SK-N-SH (cell line): ENCODE measurements around the gene PLA2G5. TPM values are rescaled to one million over a fixed set of nuclear protein-coding genes. Genes with fewer than 3 reads are reported as not detected.

ENCODE experiments used
- CTCF ChIA-PET: fragments of 300-600, 350-600 bp; formaldehyde crosslinking; extraction: SDS; loops from one replicate; lab custom pipeline; 2021; lab: Yijun Ruan, JAX
- POLR2A ChIA-PET: fragments of 350-600 bp; sonication (Branson Sonifier 250); formaldehyde crosslinking; extraction: SDS; loops from one replicate; lab custom pipeline; 2020; ENCODE audit warnings: antibody characterized with exemption, inconsistent platforms; lab: Yijun Ruan, JAX
- DNase-seq: peaks from one replicate; pipeline ENCODE4 v3.0.0; 2012
- H2AFZ ChIP-seq: fragments of 200-600 bp; sonication (generic); 2 replicates; pipeline ENCODE4 v1.8.1; 2016; ENCODE audit warnings: antibody characterized with exemption, mild to moderate bottlenecking, low read depth
- H3F3A ChIP-seq: fragments of 200-600 bp; sonication (generic); replicated peaks from 2 replicates; pipeline ENCODE3; 2016; ENCODE audit warnings: antibody characterized with exemption, mild to moderate bottlenecking; ENCODE audit not compliant: insufficient read depth
- H3K27ac ChIP-seq, 2 experiments: fragments of 200-500 bp in 1 of 2; fragments of 200-600 bp in 1 of 2; sonication (Bioruptor generic) in 1 of 2; sonication (generic), shearing (Covaris generic) in 1 of 2; 2 replicates each; pipeline versions ENCODE4 v1.5.1 to v1.6.1; 2014 to 2016; ENCODE audit warnings: low read depth in 2 of 2, inconsistent platforms in 1 of 2, low read length in 1 of 2, mild to moderate bottlenecking in 1 of 2, mixed read lengths in 1 of 2
- H3K27me3 ChIP-seq: fragments of 200-600 bp; sonication (generic), shearing (Covaris generic); 2 replicates; pipeline ENCODE4 v1.6.1; 2016; ENCODE audit warnings: mixed run types; ENCODE audit not compliant: insufficient read depth
- H3K36me3 ChIP-seq, 2 experiments: fragments of 200-500 bp in 1 of 2; fragments of 200-600 bp in 1 of 2; sonication (Bioruptor generic) in 1 of 2; sonication (generic) in 1 of 2; replicated peaks in 1 of 2; 2 replicates each; pipeline versions ENCODE3 to v1.5.1; 2014 to 2016; ENCODE audit warnings: low read length in 1 of 2, mild to moderate bottlenecking in 1 of 2; ENCODE audit not compliant: insufficient read depth in 2 of 2, control insufficient read depth in 1 of 2
- H3K4me1 ChIP-seq, 2 experiments: fragments of 200-500 bp in 1 of 2; fragments of 200-600 bp in 1 of 2; sonication (Bioruptor generic) in 1 of 2; sonication (generic), shearing (Covaris generic) in 1 of 2; 2 replicates each; pipeline versions ENCODE4 v1.5.1 to v1.6.1; 2014 to 2016; ENCODE audit warnings: low read depth in 1 of 2, low read length in 1 of 2, mixed run types in 1 of 2; ENCODE audit not compliant: insufficient read depth in 2 of 2, control insufficient read depth in 1 of 2
- H3K4me2 ChIP-seq: fragments of 200-600 bp; sonication (generic), shearing (Covaris generic); 2 replicates; pipeline ENCODE4 v1.6.1; 2017; ENCODE audit warnings: mixed run types
- H3K4me3 ChIP-seq, 2 experiments: fragments of 200-500 bp in 1 of 2; fragments of 200-600 bp in 1 of 2; sonication (Bioruptor generic) in 1 of 2; sonication (generic), shearing (Covaris generic) in 1 of 2; 2 replicates each; pipeline versions ENCODE4 v1.5.1 to v1.8.1; 2014 to 2016; ENCODE audit warnings: low read depth in 2 of 2, inconsistent platforms in 1 of 2, low read length in 1 of 2, mild to moderate bottlenecking in 1 of 2, mixed read lengths in 1 of 2, moderate library complexity in 1 of 2
- H3K79me2 ChIP-seq: fragments of 200-600 bp; sonication (generic); 2 replicates; pipeline ENCODE4 v1.8.1; 2017; ENCODE audit warnings: mild to moderate bottlenecking; ENCODE audit not compliant: insufficient read depth
- H3K9ac ChIP-seq: fragments of 200-600 bp; sonication (generic); 2 replicates; pipeline ENCODE4 v1.6.1; 2017; ENCODE audit warnings: mixed run types
- H3K9me2 ChIP-seq: fragments of 200-600 bp; sonication (generic); 2 replicates; pipeline ENCODE4 v1.6.1; 2017; ENCODE audit warnings: mixed run types
- H3K9me3 ChIP-seq: fragments of 200-600 bp; sonication (generic); 2 replicates; pipeline ENCODE4 v1.6.1; 2017; ENCODE audit warnings: mixed run types, mild to moderate bottlenecking, moderate library complexity
- H4K20me1 ChIP-seq: fragments of 200-600 bp; sonication (generic); 2 replicates; pipeline ENCODE4 v1.6.1; 2017; ENCODE audit warnings: mild to moderate bottlenecking, mixed run types; ENCODE audit not compliant: insufficient read depth
- CHD2 ChIP-seq: fragments of 150-350 bp; IDR thresholded peaks from 2 replicates; pipeline ENCODE4 v1.6.1; 2018; ENCODE audit warnings: low read length; ENCODE audit not compliant: partially characterized antibody
- EZH2phosphoT487 ChIP-seq: fragments of 200-600 bp; sonication (generic); IDR thresholded peaks from 2 replicates; pipeline ENCODE4 v1.6.1; 2017; ENCODE audit warnings: low read depth, mixed run types, mild to moderate bottlenecking, antibody characterized with exemption, moderate library complexity, borderline replicate concordance
- FOXJ3 ChIP-seq: sonication (generic); formaldehyde crosslinking; IDR thresholded peaks from 2 replicates; pipeline ENCODE4 v1.5.1; 2020; ENCODE audit warnings: mild to moderate bottlenecking, missing genetic modification reagents
- FOXM1 ChIP-seq: IDR thresholded peaks from 2 replicates; pipeline ENCODE4 v1.4.0; 2012; ENCODE audit warnings: low read depth, mild to moderate bottlenecking
- GATA2 ChIP-seq: sonication (generic); formaldehyde crosslinking; IDR thresholded peaks from 2 replicates; pipeline ENCODE4 v1.5.0; 2020; ENCODE audit warnings: mild to moderate bottlenecking, missing genetic modification reagents
- IRF3 ChIP-seq: fragments of 150-350 bp; IDR thresholded peaks from 2 replicates; pipeline ENCODE4 v1.6.1; 2016; ENCODE audit warnings: mild to moderate bottlenecking, low read depth, low read length
- MXI1 ChIP-seq: IDR thresholded peaks from 2 replicates; pipeline ENCODE4 v1.6.1; 2012; ENCODE audit warnings: mild to moderate bottlenecking, low read depth, low read length, improper control_type of control experiment
- RAD21 ChIP-seq: IDR thresholded peaks from 2 replicates; pipeline ENCODE4 v1.6.1; 2012; ENCODE audit warnings: mild to moderate bottlenecking, low read length
- RCOR1 ChIP-seq: fragments of 150-350 bp; IDR thresholded peaks from 2 replicates; pipeline ENCODE4 v1.6.1; 2017; ENCODE audit warnings: antibody characterized with exemption, low read length
- SIN3A ChIP-seq: IDR thresholded peaks from 2 replicates; pipeline ENCODE4 v1.6.1; 2012; ENCODE audit warnings: low read depth, mild to moderate bottlenecking, low read length, moderate library complexity, borderline replicate concordance
- SMC3 ChIP-seq: IDR thresholded peaks from 2 replicates; pipeline ENCODE4 v1.6.1; 2012; ENCODE audit warnings: low read depth, low read length, improper control_type of control experiment
- TAF1 ChIP-seq: IDR thresholded peaks from 2 replicates; pipeline ENCODE4 v1.6.1; 2012; ENCODE audit warnings: low read depth, mild to moderate bottlenecking, low read length, moderate library complexity, borderline replicate concordance
- USF1 ChIP-seq: IDR thresholded peaks from 2 replicates; pipeline ENCODE4 v1.4.0; 2012; ENCODE audit warnings: low read depth, borderline replicate concordance
- ZBTB33 ChIP-seq: IDR thresholded peaks from 2 replicates; pipeline ENCODE4 v1.4.0; 2012; ENCODE audit warnings: low read depth, borderline replicate concordance
- WGBS: methylation state at CpG from one replicate; pipeline ENCODE4 v1.1.6; 2017; ENCODE audit warnings: low lambda C conversion rate; 5-methylcytosine and 5-hydroxymethylcytosine counted together
- polyA plus RNA-seq, 3 experiments: library from polyadenylated mRNA; depleted of rRNA; stranded (reverse); fragments of >200 nt; gene quantifications; 2 replicates each; pipeline ENCODE4 v1.2.3, GENCODE V29; 2012

The PLA2G5 gene
- polyA plus RNA-seq, 1 of the 3 experiments (the other 2 are of a cell fraction), result not detected

GRCh38 chr1:20076223-20076622, 6.2 kb downstream of the PLA2G5 start:
- no peak for DNase-seq
- no peaks in the 10 kb centered on the region for H3K9me3 ChIP-seq

GRCh38 chr1:20076710-20077461, 6.9 kb downstream of the PLA2G5 start:
- TF ChIP-seq CHD2 (no peak), RCOR1 (no peak), USF1 (no peak)
- no peak overlapping the region for H3K27ac ChIP-seq
- H3K79me2 ChIP-seq, result no peaks in the 10 kb centered on the region
- no peak overlapping the region for H3K9ac ChIP-seq
- H3F3A ChIP-seq, result no peaks in the 10 kb centered on the region
- no peaks in the 10 kb centered on the region for H3K9me3 ChIP-seq
- no peak overlapping the region for H2AFZ ChIP-seq
- no peaks in the 10 kb centered on the region for H3K4me1 ChIP-seq
- no peaks in the 10 kb centered on the region for H4K20me1 ChIP-seq
- POLR2A ChIA-PET, result no interaction called here
- CTCF ChIA-PET, result no interaction called here
- H3K4me2 ChIP-seq, result no peak overlapping the region
- 27% methylated on average over 5 of the region's 5 CpGs for WGBS
- H3K27me3 ChIP-seq, result peaks cover 19% of the 10 kb centered on the region; the same call in 1 of the 2 replicates
- H3K4me3 ChIP-seq, result no peak overlapping the region
- no peak for DNase-seq
- no peaks in the 10 kb centered on the region for H3K36me3 ChIP-seq
- no peaks in the 10 kb centered on the region for H3K9me2 ChIP-seq

More at GRCh38 chr1:20076223-20076622, 6.2 kb downstream of the PLA2G5 start:
- Histone ChIP-seq H3K79me2 (no peaks in the 10 kb centered on the region), H2AFZ (no peak overlapping the region), H3K36me3 (no peaks in the 10 kb centered on the region), H3K4me1 (no peaks in the 10 kb centered on the region), H3K9me2 (no peaks in the 10 kb centered on the region), H3K27me3 (peaks cover 19% of the 10 kb centered on the region; the same call in 1 of the 2 replicates), H3K9ac (no peak overlapping the region), H3K4me3 (no peak overlapping the region), H3K27ac (no peak overlapping the region), H3K4me2 (no peak overlapping the region), H4K20me1 (no peaks in the 10 kb centered on the region), H3F3A (no peaks in the 10 kb centered on the region)
- WGBS, result 9% methylated on average over 5 of the region's 5 CpGs
- TF ChIP-seq GATA2, result no peak
- no peak for TF ChIP-seq TAF1
- TF ChIP-seq IRF3, result no peak
- no peak for TF ChIP-seq ZBTB33
- TF ChIP-seq MXI1, result no peak
- TF ChIP-seq SIN3A, result no peak
- no peak for TF ChIP-seq FOXJ3 (CRISPR knock-in tag)
- no peak for TF ChIP-seq EZH2phosphoT487
- TF ChIP-seq RAD21, result no peak
- TF ChIP-seq FOXM1, result no peak
- no peak for TF ChIP-seq SMC3
- ChIA-PET POLR2A (no interaction called here), CTCF (no interaction called here)
